Liver (tissue), 3 donors: ENCODE data around the gene EFCAB11.

Experiments
- CTCF ChIP-seq: fragments of 150-350 bp; IDR thresholded peaks from 2 replicates; pipeline ENCODE4 v1.5.1; 2017; ENCODE audit warnings: improper control_type of control experiment, low read depth, low read length; ENCODE audit not compliant: missing input control
- FOXA1 ChIP-seq: IDR thresholded peaks from 2 replicates; pipeline ENCODE4 v1.6.1; 2016; ENCODE audit warnings: antibody characterized with exemption
- RAD21 ChIP-seq, 2 donors: IDR thresholded peaks; 2 replicates each; pipeline ENCODE4 v1.6.1; 2016; ENCODE audit warnings: antibody characterized with exemption in 2 of 2, mild to moderate bottlenecking in 2 of 2
- ZBTB33 ChIP-seq: IDR thresholded peaks from 2 replicates; pipeline ENCODE4 v1.6.1; 2016; ENCODE audit warnings: antibody characterized with exemption
- donor health status: healthy.
- donor health status: healthy.

- TF ChIP-seq CTCF (no peak), ZBTB33 (no peak), RAD21 (IDR thresholded peaks at IDR 0.05) (no peak), FOXA1 (no peak)
Observed at GRCh38 chr14:89903340-89903952, 51.1 kb downstream of the EFCAB11 start.
